Suprapubic skin (tissue), 4 donors: Measurements from ENCODE around the gene CCDC175. TPM values are rescaled to one million over a fixed set of nuclear protein-coding genes. Genes with fewer than 3 reads are reported as not detected.

ENCODE experiments used
- DNase-seq, 2 donors: peaks; one replicate each; pipeline ENCODE4 v3.0.0-alpha.2; 2019; ENCODE audit warnings: low spot score in 2 of 2
- H3K27ac ChIP-seq: fragments of 200-600 bp; sonication (generic); one replicate; pipeline ENCODE4 v1.5.1; 2019
- H3K27me3 ChIP-seq: fragments of 200-600 bp; sonication (generic); one replicate; pipeline ENCODE4 v1.5.1; 2019
- H3K36me3 ChIP-seq: fragments of 200-600 bp; sonication (generic); one replicate; pipeline ENCODE4 v1.5.1; 2019
- H3K4me1 ChIP-seq: fragments of 200-600 bp; sonication (generic); one replicate; pipeline ENCODE4 v1.5.1; 2019
- H3K4me3 ChIP-seq: fragments of 200-600 bp; sonication (generic); one replicate; pipeline ENCODE4 v1.5.1; 2019; ENCODE audit warnings: mild to moderate bottlenecking
- H3K9me3 ChIP-seq: fragments of 200-600 bp; sonication (generic); one replicate; pipeline ENCODE4 v1.5.1; 2019
- CTCF ChIP-seq, 2 donors: fragments of 200-600 bp in 1 of 2; fragments of 450-650 bp in 1 of 2; sonication (generic) in 1 of 2; IDR thresholded peaks; one replicate each; pipeline ENCODE4 v1.5.1; 2016 to 2019; ENCODE audit warnings: antibody characterized with exemption in 2 of 2, mild to moderate bottlenecking in 1 of 2, moderate library complexity in 1 of 2
- EP300 ChIP-seq: sonication (generic); formaldehyde crosslinking; IDR thresholded peaks from one replicate; pipeline ENCODE4 v1.6.1; 2017; ENCODE audit warnings: antibody characterized with exemption
- POLR2A ChIP-seq, 2 donors: fragments of 450-650 bp; IDR thresholded peaks; one replicate each; pipeline ENCODE4 v1.6.1; 2017; ENCODE audit warnings: antibody characterized with exemption in 2 of 2, mild to moderate bottlenecking in 2 of 2, moderate library complexity in 2 of 2
- POLR2AphosphoS5 ChIP-seq, 3 donors: sonication (generic); formaldehyde crosslinking; IDR thresholded peaks; one replicate each; pipeline ENCODE4 v1.6.1; 2017; ENCODE audit warnings: antibody characterized with exemption in 3 of 3
- WGBS: methylation state at CpG from one replicate; pipeline ENCODE4 v1.1.5; 2018; 5-methylcytosine and 5-hydroxymethylcytosine counted together
- total RNA-seq, 4 donors: library from RNA; depleted of rRNA; stranded (reverse); fragments of >200 nt; gene quantifications; one replicate each; pipeline ENCODE4 v1.1.0, GENCODE V29; 2016

CCDC175 gene
- total RNA-seq, 4 donors from 2014 or later, result not detected

- DNase-seq, result no peak
- no peak overlapping the region for H3K4me3 ChIP-seq
- no peaks in the 10 kb centered on the region for H3K36me3 ChIP-seq
- H3K27ac ChIP-seq, result no peak overlapping the region
- H3K9me3 ChIP-seq, result no peaks in the 10 kb centered on the region
- H3K27me3 ChIP-seq, result no peaks in the 10 kb centered on the region
- 48% methylated on average over 1 of the region's 1 CpG for WGBS
- no peaks in the 10 kb centered on the region for H3K4me1 ChIP-seq
- TF ChIP-seq POLR2AphosphoS5 (IDR thresholded peaks at IDR 0.05), result no peak
- TF ChIP-seq EP300, result no peak
- TF ChIP-seq CTCF (IDR thresholded peaks at IDR 0.05), result no peak
- no peak for TF ChIP-seq POLR2A (IDR thresholded peaks at IDR 0.05)
These were observed 10.3 kb downstream of the CCDC175 start for GRCh38 chr14:59566296-59566695.

- 70% methylated on average over 1 of the region's 1 CpG for WGBS
These were observed 11.5 kb downstream of the CCDC175 start for GRCh38 chr14:59565087-59565486.

GRCh38 chr14:59564366-59564765, 12.2 kb downstream of the CCDC175 start:
- Histone ChIP-seq H3K27ac (no peak overlapping the region), H3K4me3 (no peak overlapping the region), H3K27me3 (no peaks in the 10 kb centered on the region), H3K36me3 (no peaks in the 10 kb centered on the region), H3K4me1 (no peaks in the 10 kb centered on the region), H3K9me3 (no peaks in the 10 kb centered on the region)
- no peak for TF ChIP-seq POLR2AphosphoS5 (IDR thresholded peaks at IDR 0.05)
- no peak for TF ChIP-seq CTCF (IDR thresholded peaks at IDR 0.05)
- no peak for TF ChIP-seq EP300
- no peak for TF ChIP-seq POLR2A (IDR thresholded peaks at IDR 0.05)
- WGBS, result 51% methylated on average over 2 of the region's 2 CpGs
- DNase-seq, result no peak

More at GRCh38 chr14:59565087-59565486, 11.5 kb downstream of the CCDC175 start:
- no peak for DNase-seq
- H3K27me3 ChIP-seq, result no peaks in the 10 kb centered on the region
- H3K4me1 ChIP-seq, result no peaks in the 10 kb centered on the region
- TF ChIP-seq POLR2A (IDR thresholded peaks at IDR 0.05) (no peak), EP300 (no peak), POLR2AphosphoS5 (IDR thresholded peaks at IDR 0.05) (no peak), CTCF (IDR thresholded peaks at IDR 0.05) (no peak)
- H3K36me3 ChIP-seq, result no peaks in the 10 kb centered on the region
- H3K27ac ChIP-seq, result no peak overlapping the region
- H3K4me3 ChIP-seq, result no peak overlapping the region
- no peaks in the 10 kb centered on the region for H3K9me3 ChIP-seq

- TF ChIP-seq EP300 (no peak), POLR2AphosphoS5 (IDR thresholded peaks at IDR 0.05) (no peak), CTCF (IDR thresholded peaks at IDR 0.05) (no peak), POLR2A (IDR thresholded peaks at IDR 0.05) (no peak)
- 74% methylated on average over 2 of the region's 2 CpGs for WGBS
- H3K4me1 ChIP-seq, result no peaks in the 10 kb centered on the region
These were observed 29.3 kb downstream of the CCDC175 start for GRCh38 chr14:59547310-59547709.

GRCh38 chr14:59543873-59544272, 32.7 kb downstream of the CCDC175 start:
- no peaks in the 10 kb centered on the region for H3K9me3 ChIP-seq
- H3K4me1 ChIP-seq, result no peaks in the 10 kb centered on the region
- TF ChIP-seq POLR2A (IDR thresholded peaks at IDR 0.05), result no peak
- no peak for TF ChIP-seq EP300
- TF ChIP-seq POLR2AphosphoS5 (IDR thresholded peaks at IDR 0.05), result no peak
- no peak for TF ChIP-seq CTCF (IDR thresholded peaks at IDR 0.05)
- H3K4me3 ChIP-seq, result no peak overlapping the region
- WGBS, result 66% methylated on average over 7 of the region's 7 CpGs
- no peak for DNase-seq
- no peaks in the 10 kb centered on the region for H3K27me3 ChIP-seq
- H3K27ac ChIP-seq, result no peak overlapping the region
- no peaks in the 10 kb centered on the region for H3K36me3 ChIP-seq

More at GRCh38 chr14:59547310-59547709, 29.3 kb downstream of the CCDC175 start:
- Histone ChIP-seq H3K36me3 (no peaks in the 10 kb centered on the region), H3K9me3 (no peaks in the 10 kb centered on the region), H3K27me3 (no peaks in the 10 kb centered on the region), H3K4me3 (no peak overlapping the region), H3K27ac (no peak overlapping the region)
- DNase-seq, result no peak
